Measurements from ENCODE around the gene ABL1.
A peak's percentile ranks its signal among the peaks of the same experiment; 100 is the strongest.
"Not testable (repeated sequence)": the region's sequence is repeated elsewhere in the genome, so short reads cannot be mapped to it uniquely, and the experiment has no call there.

ABL1 gene

DNA sequence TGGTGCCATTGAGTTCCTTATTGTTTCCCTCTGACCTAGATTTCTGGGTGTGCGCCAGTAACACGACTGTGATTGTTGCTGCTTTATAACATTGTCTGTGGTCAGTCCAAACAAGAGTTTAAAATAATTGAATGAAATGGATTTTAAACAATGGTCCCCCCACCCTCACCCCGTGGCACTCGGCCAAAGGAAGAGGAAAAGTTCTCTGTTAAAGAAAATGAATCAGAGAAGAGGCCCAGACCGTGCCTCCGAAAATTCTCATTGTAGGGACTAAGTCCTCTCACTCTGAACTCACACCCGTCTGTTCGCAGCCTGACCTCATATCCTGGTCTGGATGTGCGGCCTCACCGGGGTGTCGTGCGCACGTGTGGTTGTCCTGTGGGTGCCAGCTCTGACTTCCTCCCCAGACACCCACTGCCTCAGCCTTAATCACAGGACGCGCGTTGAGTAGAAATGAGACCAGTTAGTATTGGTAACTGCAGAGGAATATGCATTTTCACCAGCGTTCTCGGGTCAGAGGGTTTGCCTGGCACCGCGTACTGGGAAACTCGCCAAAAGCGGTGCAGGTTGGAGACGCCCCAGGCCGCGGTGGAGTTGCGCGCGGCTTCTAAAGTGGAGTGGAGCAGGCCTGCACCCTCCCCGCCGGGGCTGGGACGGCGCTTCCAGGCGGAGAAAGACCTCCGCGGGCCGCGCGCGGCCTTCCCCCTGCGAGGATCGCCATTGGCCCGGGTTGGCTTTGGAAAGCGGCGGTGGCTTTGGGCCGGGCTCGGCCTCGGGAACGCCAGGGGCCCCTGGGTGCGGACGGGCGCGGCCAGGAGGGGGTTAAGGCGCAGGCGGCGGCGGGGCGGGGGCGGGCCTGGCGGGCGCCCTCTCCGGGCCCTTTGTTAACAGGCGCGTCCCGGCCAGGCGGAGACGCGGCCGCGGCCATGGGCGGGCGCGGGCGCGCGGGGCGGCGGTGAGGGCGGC, at the start of gene ABL1:
Gene ABL1, plus strand, starts transcription at position 884 of the 966 bp plus-strand sequence. CDS start 193 bp downstream, outside the sequence.
- DNase-seq (ENCODE audit: low spot score), result peak; percentile 90

DNA sequence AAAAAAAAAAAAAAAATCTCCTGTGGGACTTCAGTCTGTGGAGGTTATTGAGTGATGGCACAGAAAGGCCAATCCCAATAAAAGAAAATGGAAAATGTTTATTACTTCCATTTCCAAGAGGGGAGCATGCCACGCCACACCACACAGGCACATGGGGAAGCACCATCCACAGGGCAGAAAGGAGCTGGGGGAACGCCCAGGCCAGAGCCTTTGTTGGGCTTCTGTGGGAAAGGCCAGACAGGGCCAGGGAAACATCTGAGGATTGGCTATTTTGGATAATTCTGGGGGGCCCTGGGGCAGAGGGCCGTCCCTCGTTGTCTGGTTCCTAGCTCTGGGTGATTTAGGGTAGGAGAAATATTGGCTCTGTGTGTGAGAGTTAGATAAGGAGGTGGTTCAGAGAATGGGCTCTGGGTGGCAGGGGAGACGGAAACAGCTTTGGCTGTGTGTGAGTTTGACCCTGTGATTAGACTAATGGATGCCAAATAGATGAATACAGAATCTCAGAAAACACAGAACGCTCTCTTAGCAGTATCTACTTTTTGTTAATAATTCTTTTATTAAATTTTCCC, 49.0 kb upstream of the ABL1 start:
- no peak for DNase-seq (ENCODE audit: low spot score)

DNA sequence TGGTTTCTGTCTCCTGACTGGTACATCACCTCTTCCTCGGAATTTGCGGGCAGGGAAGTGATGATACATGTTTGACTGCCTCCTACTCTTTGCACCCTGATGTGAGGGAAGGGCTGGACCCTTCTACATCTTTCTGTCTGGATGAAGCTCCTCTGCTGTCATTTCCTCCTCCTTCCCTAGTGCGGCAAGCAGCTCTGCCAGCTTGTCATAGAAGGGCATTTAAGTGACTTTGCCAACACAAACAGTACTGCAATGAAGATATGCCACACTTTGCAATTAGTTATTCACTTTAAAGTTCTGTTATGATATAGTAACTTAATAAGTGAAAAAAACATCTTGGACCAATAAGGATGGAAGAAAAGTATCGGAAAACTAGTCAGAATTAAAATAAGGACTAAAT, 48.5 kb upstream of the ABL1 start:
- no peak for DNase-seq (ENCODE audit: low spot score)

DNA sequence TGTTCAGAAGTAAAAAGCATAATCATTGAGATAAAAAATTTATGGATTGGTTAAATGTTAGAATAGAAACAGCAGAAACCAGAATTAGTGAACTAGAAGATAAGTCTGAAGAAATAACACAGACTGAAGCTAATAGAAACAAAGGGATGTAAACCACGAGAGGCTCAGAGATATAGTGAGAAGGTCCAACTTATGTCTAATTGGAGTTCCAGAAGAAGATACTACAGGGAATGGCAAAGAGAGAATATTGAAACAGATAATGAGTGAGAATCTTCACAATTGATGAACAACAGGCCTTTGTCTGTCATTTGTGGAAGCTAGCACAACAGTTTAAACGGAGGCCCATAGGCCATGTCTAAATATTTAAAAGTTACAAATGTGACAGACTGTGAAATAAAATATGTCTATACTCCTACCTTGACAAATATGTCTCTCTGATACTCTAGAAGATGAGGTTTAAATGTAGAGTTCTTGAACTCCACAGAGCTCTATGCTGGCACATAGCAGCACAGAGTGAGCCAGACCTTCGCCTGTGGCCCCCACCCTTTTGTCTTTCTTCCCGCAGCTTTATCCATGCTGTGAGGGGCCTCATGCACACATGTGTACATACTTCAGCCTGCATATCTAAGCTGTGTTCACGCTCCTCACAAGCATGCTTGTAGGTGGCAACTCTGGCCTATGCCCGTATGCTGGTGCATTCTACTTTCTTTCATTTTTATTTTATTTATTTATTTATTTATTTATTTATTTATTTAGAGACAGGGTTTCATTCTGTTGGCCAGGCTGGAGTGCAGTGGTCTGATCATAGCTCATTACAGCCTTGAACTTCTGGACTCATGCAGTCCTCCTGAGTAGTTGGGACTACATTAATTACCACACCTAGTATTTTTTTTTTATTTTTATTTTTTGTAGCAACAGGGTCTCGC, 45.0 kb upstream of the ABL1 start:
- DNase-seq (ENCODE audit: low spot score), result no peak

DNA sequence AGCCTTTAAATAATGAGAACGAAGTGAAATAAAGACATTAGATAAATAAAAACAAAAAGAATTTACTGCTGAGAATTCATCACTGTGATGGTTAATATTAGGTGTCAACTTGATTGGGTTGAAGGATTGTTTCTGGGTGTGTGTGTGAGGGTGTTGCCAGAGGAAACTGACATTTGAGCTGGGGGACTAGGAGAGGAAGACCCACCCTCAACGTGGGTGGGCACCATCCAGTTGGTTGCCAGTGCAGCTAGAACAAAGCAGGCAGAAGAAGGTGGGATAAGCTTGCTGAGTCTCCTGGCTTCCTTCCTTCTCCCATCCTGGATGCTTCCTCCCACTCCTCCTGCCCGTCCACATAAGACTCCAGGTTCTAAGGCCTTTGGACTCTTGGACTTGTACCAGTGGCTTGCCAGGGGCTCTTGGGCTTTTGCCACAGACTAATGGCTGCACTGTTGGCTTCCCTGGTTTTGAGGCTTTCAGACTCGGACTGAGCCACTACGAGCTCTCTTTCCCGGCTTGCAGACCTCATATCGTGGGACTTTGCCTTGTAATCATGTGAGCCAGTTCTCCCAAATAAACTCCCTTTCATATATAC, 43.7 kb upstream of the ABL1 start:
- no peak for DNase-seq (ENCODE audit: low spot score)

DNA sequence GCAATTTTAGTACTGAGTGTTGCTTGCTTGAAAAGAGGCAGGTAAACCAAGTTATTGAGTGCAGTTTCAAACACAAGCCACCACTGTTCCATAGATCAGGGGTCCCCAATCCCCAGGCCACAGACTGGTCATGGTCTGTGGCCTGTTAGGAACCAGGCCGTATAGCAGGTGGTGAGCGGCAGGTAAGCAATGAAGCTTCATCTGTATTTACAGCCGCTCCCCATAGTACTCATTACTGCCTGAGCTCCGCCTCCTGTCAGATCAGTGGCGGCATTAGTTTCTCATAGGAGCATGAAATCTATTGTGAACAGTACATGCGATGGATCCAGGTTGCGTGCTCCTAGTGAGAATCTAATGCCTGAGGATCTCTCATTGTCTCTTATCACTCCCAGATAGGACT, 41.5 kb upstream of the ABL1 start:
- no peak for DNase-seq (ENCODE audit: low spot score)

DNA sequence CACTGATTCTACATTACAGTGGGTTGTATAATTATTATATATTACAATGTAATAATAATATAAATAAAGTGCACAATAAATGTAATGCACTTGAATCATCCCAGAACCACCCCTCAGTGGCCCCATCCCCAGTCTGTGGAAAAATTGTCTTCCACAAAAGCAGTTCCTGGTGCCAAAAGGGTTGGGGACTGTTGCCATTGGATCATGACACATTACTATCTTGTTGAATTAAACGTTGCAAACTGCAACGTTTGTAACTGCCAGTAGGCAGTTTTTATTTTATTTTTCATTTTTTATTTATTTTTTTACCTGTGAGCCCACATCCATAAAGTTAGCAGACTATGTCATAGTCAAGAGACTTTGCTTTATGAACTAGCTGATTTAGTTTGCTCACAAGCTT, 41.0 kb upstream of the ABL1 start:
- DNase-seq (ENCODE audit: low spot score), result not testable (repeated sequence)

DNA sequence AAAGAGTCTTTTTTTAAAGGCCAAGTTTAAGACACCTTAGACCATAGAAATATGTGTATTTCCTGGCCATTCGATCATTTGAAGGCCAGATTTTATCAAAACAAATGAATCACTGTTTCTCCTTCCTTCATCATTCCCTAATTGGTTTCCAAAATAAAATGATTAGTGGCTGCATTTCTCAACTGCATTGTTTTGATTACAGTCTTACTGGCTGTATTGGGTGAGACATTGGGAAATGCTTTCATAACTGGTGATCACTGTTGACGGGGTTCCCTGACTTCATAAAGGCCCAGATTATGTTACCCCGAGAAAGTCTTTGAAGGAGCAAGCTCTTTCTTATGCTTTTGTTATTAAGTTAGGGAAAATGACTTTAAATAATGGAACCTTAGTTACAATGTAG, 40.6 kb upstream of the ABL1 start:
- not testable (repeated sequence) for DNase-seq (ENCODE audit: low spot score)

DNA sequence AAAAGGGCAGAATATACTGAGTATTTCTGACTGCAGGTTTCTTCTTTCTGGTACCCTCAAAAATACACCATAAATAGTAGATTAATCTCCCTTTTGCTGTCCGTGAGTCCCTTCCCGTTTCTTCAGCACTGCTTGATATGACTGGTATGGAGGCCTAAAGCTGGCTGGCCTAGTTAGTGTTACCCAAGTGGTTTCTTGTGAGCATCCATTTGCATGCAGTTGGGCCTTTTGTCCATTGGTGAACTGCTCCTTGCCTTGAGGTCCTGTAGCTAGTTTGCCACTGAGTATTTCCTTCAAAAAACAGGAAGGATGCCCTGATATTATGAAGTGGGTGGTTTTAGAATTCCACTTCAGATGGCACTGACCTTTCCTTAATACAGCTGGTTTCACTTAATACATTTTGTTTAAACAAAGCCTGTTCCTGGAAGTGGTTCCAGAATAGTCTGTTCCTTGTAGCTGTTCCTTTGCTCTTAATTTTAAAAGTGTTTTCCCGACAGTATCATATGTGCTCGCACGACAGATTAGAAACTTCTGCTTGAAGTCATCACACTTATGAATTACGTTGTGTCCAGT, 40.0 kb upstream of the ABL1 start:
- DNase-seq (ENCODE audit: low spot score), result no peak

DNA sequence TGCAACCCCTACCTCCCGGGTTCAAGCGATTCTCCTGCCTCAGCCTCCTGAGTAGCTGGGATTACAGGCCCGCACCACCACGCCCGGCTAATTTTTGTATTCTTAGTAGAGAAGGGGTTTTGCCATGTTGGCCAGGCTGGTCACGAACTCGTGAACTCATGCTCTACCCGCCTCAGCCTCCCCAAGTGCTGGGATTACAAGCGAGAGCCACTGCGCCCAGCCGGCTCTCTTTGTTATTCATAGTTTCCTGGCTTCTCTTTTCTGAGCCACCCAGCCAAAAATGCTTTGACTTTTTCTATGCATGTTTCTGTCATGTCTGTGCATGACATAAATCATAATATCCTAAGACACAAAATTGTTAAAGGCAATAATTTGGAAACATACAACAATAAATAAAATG, 31.9 kb upstream of the ABL1 start:
- DNase-seq (ENCODE audit: low spot score), result not testable (repeated sequence)

DNA sequence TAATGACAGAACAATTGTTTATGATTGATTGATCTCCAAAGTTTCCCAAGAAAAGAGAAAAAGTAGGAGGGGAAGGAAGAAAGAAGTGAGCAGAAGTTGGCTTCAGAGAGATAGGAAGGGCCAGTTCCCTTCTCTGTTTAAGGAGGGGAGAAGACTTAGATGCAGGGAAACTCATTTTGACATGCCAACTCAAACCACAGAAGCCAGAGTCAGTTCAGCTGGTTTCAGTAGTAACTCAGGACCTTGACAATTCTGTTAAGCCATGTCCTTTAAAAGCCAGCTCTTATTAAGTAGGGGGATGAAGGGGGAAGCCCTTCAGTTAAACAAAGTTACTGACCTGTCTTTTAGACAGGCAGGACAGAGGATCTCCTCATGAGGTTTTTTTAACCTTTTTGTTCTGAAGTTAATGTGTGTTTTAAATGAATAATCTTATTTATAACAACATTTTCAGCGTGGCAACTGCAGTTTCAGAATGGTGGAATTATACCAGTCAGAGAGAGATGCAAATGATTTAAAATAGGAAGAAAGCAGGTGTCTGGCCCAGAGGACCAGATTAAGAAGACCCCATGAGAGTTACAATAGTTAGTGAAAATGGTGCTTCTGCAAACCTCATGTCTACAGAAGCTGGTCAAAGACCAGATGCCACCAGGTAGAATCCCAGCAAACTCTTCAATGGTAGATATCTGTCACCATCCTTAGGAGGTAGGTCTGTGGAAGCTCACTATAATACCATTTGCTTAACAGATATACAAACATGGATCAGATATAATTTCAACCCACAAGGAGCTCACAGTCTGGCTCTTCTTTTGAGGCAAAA, 29.3 kb upstream of the ABL1 start:
- DNase-seq (ENCODE audit: low spot score), result no peak

DNA sequence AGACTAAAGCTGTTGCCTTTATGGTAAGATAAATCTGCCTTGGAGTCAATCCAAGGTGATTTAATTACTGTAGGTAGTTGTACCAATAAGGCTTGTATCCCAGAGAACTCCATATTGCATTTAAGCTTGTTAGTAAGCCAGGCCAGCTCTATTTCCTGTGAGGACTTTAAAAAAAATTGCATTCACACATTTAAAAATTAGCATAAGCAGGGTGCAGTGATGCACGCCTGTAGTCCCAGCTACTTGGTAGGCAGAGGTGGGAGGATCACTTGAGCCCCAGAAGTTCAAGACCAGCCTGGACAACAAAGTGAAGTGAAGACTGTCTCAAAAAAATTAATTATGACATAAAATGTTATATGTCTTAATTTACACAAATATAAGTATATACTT, 28.7 kb upstream of the ABL1 start:
- no peak for DNase-seq (ENCODE audit: low spot score)

DNA sequence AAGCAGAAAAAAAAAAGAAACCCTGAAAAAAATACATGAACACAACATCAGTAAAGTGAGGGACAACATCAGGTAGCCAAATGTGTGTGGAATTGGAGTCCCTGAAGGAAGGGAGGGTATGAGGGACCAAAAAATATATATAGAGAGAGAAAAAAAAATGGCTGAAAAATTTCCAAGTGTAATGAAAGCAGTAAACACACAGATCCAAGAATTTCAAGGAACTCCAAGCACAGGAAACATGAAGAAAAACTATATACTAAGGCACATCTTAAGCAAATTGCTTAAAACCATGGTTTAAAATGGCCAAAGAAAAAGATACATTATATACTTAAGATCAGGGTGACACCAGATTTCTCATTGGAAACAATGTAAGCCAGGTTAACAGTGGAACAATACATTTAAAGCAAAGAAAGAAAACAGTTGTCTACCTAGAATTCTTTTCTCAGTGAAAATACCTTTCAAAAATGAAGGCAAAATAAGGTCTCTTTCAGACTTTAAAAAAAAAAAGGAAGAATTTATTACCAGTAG, 24.4 kb upstream of the ABL1 start:
- DNase-seq (ENCODE audit: low spot score), result no peak

DNA sequence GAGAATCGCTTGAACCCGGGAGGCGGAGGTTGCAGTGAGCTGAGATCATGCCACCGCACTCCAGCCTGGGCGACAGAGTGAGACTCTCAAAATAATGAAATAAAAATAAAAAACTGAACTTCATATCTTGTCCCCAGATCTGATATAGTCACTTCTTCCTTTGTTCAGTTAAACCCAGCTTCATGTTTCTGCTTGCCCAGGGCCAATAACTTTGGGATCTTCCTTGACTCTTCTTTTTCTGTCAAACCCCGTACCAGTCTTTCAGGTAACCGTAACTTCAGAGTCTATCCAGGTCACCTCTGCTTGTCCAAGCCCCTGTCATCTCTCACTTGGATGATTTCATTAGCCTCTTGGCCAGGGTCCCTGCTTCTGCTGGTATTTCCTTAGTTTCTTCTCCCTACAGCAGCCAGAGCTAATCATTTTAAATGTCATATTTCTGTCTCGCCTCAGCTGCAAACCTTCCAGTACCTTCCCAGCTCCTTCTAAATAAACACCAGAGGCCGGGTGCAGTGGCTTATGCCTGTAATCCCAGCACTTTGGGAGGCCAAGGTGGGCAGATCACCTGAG, 19.7 kb upstream of the ABL1 start:
- DNase-seq (ENCODE audit: low spot score), result no peak

DNA sequence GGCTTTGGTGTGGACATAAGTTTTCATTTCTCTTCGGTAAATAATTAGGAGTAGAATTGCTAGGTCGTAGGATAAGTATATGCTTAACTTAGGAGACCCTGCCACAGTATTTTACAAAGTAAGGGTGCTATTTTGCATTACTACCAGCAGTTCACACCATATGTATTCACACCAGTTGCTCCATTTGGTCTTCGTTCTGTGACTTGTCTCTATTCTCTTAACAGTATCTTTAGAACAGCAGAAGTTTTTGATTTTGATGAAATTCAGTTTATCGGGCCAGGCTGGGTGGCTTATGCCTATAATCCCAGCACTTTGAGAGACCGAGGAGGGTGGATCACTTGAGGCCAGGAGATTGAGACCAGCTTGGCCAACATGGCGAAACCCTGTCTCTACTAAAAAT, 17.1 kb upstream of the ABL1 start:
- no peak for DNase-seq (ENCODE audit: low spot score)

DNA sequence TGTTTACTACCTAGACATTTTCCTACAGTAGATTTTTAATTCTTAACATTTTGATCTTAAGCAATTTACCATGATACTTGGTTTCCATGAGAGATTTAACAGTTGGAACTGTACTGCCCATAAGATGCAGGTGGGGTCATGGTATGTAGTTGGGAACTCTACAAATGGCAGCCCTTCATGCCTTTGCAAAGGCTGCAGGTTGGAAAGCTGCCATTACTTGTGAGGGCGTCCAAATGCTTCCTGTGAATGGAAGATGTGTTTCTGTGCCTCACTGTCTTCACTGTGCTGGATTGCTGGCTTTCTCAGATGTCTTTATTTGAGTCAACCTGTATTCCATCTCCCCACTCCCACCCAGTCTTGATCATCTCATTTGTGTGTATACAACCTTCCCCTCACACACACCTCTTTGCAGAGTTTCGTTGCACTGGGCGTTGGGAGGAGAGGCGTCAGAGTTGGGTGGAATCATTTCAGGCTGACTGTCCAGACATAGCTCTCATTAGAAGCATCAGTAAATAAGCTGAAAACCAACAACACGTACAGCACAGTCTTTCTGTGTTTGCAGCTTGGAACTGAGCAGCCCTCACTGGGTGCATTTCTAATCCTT, 14.8 kb upstream of the ABL1 start:
- DNase-seq (ENCODE audit: low spot score), result no peak

DNA sequence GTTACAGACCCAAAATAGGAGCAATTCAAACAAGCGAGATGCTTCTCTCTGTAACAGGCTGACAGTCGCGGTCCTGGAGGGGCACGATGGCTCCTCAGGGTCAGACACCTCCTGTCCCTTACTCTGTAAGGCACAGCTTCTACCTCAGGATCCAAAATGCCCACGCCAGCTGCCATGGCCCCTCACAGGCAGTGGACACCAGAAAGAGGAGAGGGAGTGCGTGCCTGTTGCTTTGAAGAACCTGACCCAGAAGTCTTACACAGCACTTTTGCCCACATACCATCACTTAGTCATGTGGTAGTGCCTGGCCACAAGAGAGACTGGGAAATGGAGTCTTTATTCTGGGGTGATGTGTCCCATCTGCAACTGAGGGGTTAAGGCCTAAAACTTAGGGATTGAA, 11.6 kb upstream of the ABL1 start:
- DNase-seq (ENCODE audit: low spot score), result no peak

DNA sequence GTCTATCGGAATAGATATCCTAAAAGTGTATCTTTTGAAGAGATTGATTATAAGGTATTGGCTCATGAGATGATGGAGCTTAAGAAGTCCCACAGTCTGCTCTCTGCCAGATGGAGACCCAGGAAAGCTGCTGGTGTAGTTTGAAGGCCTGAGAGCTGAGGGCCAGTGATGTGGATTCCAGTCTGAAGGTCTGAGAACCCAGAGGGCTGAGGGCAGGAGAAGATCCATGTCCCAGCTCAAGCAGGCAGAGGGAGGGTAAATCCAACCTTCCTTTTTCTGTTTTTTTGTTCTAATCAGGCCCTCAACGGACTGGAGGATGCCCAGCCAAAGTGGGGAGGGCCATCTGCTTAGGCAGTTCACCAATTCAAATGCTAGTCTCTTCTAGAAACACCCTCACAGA, 11.0 kb upstream of the ABL1 start:
- no peak for DNase-seq (ENCODE audit: low spot score)

DNA sequence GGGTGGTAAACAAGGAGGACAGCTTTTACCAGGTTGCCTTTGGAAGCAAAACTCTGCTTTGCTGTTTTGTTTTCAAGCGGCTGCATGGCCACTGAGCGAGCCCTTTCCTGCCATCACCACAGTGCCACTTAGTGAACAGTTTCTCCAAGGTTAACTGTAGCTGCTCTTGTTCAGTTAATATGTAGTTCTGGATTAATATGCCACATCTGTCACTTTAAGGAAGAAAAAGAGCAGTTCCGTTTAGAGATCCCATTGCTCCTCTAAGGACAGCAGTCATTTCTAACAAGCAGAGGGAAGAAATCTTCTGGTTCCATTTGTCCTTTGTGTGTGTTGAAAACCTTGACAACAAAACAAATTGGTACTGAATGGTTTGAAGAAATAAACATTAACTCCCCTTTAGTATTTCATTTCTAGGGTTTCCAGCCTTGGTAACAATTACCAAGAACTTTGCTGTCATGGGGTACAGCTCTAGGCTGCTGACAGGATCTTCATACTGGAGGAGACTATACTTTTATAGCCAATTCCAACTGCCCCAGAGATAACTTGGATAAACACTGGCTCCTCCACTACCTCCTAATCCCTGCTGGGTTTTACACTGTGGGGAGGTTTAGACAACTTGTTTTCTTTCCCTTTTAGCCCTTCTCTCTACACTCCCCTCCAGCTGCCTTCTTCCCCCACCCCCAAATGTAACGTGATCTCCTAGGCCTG, 10.3 kb upstream of the ABL1 start:
- peak; percentile 84 for DNase-seq (ENCODE audit: low spot score)

All from iPS-NIHi11 (cell line).